Measurements from ENCODE around the gene SLC19A1. TPM values are rescaled to one million over a fixed set of nuclear protein-coding genes. Genes with fewer than 3 reads are reported as not detected.

Gene SLC19A1
- total RNA-seq, 1 donor, result 7.4 TPM

- no peak for DNase-seq (ENCODE audit: low read depth)
- TF ChIP-seq, protein P1, sequence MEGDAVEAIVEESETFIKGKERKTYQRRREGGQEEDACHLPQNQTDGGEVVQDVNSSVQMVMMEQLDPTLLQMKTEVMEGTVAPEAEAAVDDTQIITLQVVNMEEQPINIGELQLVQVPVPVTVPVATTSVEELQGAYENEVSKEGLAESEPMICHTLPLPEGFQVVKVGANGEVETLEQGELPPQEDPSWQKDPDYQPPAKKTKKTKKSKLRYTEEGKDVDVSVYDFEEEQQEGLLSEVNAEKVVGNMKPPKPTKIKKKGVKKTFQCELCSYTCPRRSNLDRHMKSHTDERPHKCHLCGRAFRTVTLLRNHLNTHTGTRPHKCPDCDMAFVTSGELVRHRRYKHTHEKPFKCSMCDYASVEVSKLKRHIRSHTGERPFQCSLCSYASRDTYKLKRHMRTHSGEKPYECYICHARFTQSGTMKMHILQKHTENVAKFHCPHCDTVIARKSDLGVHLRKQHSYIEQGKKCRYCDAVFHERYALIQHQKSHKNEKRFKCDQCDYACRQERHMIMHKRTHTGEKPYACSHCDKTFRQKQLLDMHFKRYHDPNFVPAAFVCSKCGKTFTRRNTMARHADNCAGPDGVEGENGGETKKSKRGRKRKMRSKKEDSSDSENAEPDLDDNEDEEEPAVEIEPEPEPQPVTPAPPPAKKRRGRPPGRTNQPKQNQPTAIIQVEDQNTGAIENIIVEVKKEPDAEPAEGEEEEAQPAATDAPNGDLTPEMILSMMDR (IDR thresholded peaks at IDR 0.05; ENCODE audit: insufficient read depth, low read length), result no peak
- H3K4me3 ChIP-seq (ENCODE audit: low read depth, low read length), result no peak overlapping the region
Measured at GRCh38 chr21:45510466-45510955, 31.7 kb downstream of the SLC19A1 start.

DNA sequence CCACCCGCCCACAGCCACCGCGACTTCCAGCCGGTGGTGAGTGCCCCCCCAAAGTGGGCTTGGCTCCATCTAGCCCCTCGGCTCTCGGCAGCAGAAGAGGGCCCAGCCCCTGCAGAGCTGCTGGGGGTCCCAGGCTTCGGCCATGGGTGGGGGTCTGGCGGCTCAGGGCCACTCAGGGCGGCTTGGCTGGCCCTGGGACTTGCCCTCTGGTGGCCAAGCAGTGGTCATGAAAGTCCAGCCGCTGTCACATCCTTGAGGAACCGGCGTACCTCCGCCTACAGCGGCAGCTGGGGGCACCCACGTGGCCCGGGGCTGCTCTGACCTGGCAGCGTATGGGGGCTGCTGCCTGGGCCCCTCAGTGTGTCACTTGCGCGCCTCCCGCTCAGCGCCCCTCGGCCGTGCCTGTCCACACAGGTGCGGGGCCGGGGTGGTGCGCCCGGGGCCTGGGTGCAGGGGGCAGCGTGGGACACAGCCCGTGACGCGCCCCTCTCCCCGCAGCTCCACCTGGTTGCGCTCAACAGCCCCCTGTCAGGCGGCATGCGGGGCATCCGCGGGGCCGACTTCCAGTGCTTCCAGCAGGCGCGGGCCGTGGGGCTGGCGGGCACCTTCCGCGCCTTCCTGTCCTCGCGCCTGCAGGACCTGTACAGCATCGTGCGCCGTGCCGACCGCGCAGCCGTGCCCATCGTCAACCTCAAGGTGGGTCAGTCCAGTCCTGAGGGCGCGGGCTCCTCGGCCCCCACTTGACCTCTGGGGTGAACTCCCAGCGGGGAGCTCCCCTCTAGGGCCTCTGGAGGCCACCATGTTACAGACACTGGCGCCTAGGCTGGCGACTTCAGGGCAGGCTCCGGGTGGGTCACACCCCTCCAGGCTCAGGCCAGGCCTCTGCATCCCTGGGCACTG lies 32.4 kb downstream of the SLC19A1 start:
- DNase-seq (ENCODE audit: low read depth), result no peak
- TF ChIP-seq, protein P1 (IDR thresholded peaks at IDR 0.05; ENCODE audit: insufficient read depth, low read length), result no peak
- no peak overlapping the region for H3K4me3 ChIP-seq (ENCODE audit: low read depth, low read length)

DNA sequence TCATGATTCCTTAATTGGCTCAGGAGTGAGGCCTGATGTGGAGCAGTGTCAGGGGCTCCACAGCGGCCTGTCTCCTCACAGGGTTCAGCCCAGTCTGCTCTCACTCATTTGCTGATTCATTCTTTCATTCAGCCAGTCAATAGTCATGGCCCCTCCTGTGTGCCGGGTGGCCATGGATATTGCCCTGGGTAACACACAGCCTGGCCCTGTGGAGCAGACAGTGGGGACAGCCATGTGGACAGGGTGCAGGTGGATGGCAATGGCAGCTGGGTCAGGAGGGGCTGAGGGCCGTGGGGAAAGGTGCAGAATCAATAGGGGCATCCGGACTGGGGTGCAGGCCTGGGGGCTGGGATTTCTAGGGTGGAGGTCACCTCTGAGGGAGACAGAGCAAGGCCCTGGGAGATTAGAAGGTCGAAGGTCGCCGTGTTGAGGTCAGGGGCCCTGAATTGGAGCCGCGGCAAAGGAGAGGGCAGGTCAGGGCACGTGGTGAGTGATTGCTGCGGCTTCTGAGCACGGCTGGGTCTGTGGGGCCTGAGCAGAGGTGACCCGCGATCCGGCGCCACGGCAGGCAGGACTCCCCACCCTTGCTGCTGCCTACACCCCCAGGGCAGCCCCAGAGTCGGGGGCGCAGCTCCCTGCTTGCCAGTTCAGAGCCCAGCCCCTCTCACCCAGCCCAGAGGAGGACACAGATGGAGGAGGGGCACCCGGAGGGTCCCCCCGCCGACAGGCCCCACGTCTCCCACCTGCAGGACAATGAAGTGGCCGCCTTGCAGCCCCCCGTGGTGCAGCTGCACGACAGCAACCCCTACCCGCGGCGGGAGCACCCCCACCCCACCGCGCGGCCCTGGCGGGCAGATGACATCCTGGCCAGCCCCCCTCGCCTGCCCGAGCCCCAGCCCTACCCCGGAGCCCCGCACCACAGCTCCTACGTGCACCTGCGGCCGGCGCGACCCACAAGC lies 33.4 kb downstream of the SLC19A1 start:
- TF ChIP-seq, protein P1 (IDR thresholded peaks at IDR 0.05; ENCODE audit: insufficient read depth, low read length), result no peak
- H3K4me3 ChIP-seq (ENCODE audit: low read depth, low read length), result no peak overlapping the region
- DNase-seq (ENCODE audit: low read depth), result no peak

GRCh38 chr21:45507888-45508508 lies 34.2 kb downstream of the SLC19A1 start:
- no peak overlapping the region for H3K4me3 ChIP-seq (ENCODE audit: low read depth, low read length)
- no peak for DNase-seq (ENCODE audit: low read depth)
- TF ChIP-seq, protein P1 (IDR thresholded peaks at IDR 0.05; ENCODE audit: insufficient read depth, low read length), result no peak

- DNase-seq (ENCODE audit: low read depth), result no peak
- no peak overlapping the region for H3K4me3 ChIP-seq (ENCODE audit: low read depth, low read length)
- TF ChIP-seq, protein P1 (IDR thresholded peaks at IDR 0.05; ENCODE audit: insufficient read depth, low read length), result no peak
Measured at GRCh38 chr21:45507523-45507875, 34.7 kb downstream of the SLC19A1 start.

GRCh38 chr21:45506836-45507522 lies 35.3 kb downstream of the SLC19A1 start:
- no peak for DNase-seq (ENCODE audit: low read depth)
- no peak overlapping the region for H3K4me3 ChIP-seq (ENCODE audit: low read depth, low read length)
- TF ChIP-seq, protein P1 (IDR thresholded peaks at IDR 0.05; ENCODE audit: insufficient read depth, low read length), result no peak
